K562 (cell line): ENCODE data around the gene PPOX. TPM values are rescaled to one million over a fixed set of nuclear protein-coding genes. Genes with fewer than 3 reads are reported as not detected.

Experiments
- ASH1L ChIP-seq: fragments of 450-650 bp; IDR thresholded peaks from 2 replicates; pipeline ENCODE4 v1.6.1; 2018; ENCODE audit warnings: borderline replicate concordance, mild to moderate bottlenecking, low read depth; ENCODE audit not compliant: partially characterized antibody
- ATF3 ChIP-seq, 2 experiments: fragments of 450-650 bp in 1 of 2; sonication (generic) in 1 of 2; formaldehyde crosslinking in 1 of 2; IDR thresholded peaks in 1 of 2; conservative IDR thresholded peaks in 1 of 2; 2 replicates each; pipeline versions ENCODE4 v1.6.1 to v1.8.1; 2016 to 2023; ENCODE audit warnings: mild to moderate bottlenecking in 2 of 2, moderate library complexity in 2 of 2, inconsistent platforms in 1 of 2, missing genetic modification reagents in 1 of 2
- EGR1 ChIP-seq: fragments of 450-650 bp; conservative IDR thresholded peaks from 2 replicates; pipeline ENCODE4 v1.6.1; 2017; ENCODE audit warnings: mild to moderate bottlenecking
- HDAC1 ChIP-seq, 2 experiments: fragments of 450-650 bp; IDR thresholded peaks; 2 replicates each; pipeline ENCODE4 v1.6.1; 2016 to 2017; ENCODE audit warnings: inconsistent platforms in 1 of 2, mild to moderate bottlenecking in 1 of 2, moderate library complexity in 1 of 2
- HSF4 ChIP-seq: fragments of 250-450 bp; sonication (Bioruptor Pico); IDR thresholded peaks from 2 replicates; pipeline ENCODE4 v2.1.2; 2022; ENCODE audit warnings: mild to moderate bottlenecking, moderate library complexity, borderline replicate concordance
- MAFG ChIP-seq: fragments of 450-650 bp; conservative IDR thresholded peaks from 2 replicates; pipeline ENCODE4 v1.6.1; 2016; ENCODE audit warnings: missing genetic modification characterization, missing compliant biosample characterization
- MAX ChIP-seq: sonication (generic); formaldehyde crosslinking; IDR thresholded peaks from 2 replicates; pipeline ENCODE4 v1.9.0; 2022; ENCODE audit warnings: mild to moderate bottlenecking, missing genetic modification reagents
- NCOA1 ChIP-seq: fragments of 450-650 bp; IDR thresholded peaks from 2 replicates; pipeline ENCODE4 v1.6.1; 2016; ENCODE audit warnings: low read depth
- NR4A1 ChIP-seq, 2 experiments: fragments of 250-450 bp in 1 of 2; fragments of 450-650 bp in 1 of 2; sonication (Bioruptor Pico) in 1 of 2; IDR thresholded peaks; 2 replicates each; pipeline versions ENCODE4 v1.4.0 to v1.6.1; 2016 to 2020; ENCODE audit warnings: mild to moderate bottlenecking in 2 of 2, missing compliant biosample characterization in 1 of 2, missing genetic modification characterization in 1 of 2, moderate library complexity in 1 of 2
- POLR2AphosphoS5 ChIP-seq: IDR thresholded peaks from 2 replicates; pipeline ENCODE4 v1.6.1; 2011; ENCODE audit warnings: mild to moderate bottlenecking, low read depth, low read length, moderate library complexity; ENCODE audit not compliant: control insufficient read depth, insufficient read depth
- THRAP3 ChIP-seq: fragments of 450-650 bp; IDR thresholded peaks from 2 replicates; pipeline ENCODE4 v1.6.1; 2016; ENCODE audit warnings: mild to moderate bottlenecking, inconsistent platforms, borderline replicate concordance
- ZBTB34 ChIP-seq: fragments of 250-450 bp; sonication (Bioruptor Pico); IDR thresholded peaks from 2 replicates; pipeline ENCODE4 v1.8.0; 2021; ENCODE audit warnings: mild to moderate bottlenecking, moderate library complexity
- ZNF165 ChIP-seq: fragments of 250-450 bp; sonication (Bioruptor Pico); IDR thresholded peaks from 2 replicates; pipeline ENCODE4 v1.4.0; 2020; ENCODE audit warnings: borderline replicate concordance
- ZNF668 ChIP-seq: fragments of 250-450 bp; sonication (Bioruptor Pico); IDR thresholded peaks from 2 replicates; pipeline ENCODE4 v1.8.0; 2022; ENCODE audit warnings: mild to moderate bottlenecking, inconsistent platforms
- polyA plus RNA-seq, 8 experiments: library from polyadenylated mRNA; depleted of rRNA in 4 of 8; stranded (reverse) in 5 of 8; unstranded in 3 of 8; fragments of >200 nt; fragmentation: Nextera tagmentation in 2 of 8; fragmentation: Illumina TruSeq in 1 of 8; extraction: Ambion mirVana in 2 of 8; extraction: Trizol in 1 of 8; gene quantifications; 2 replicates each; pipeline versions ENCODE4 v1.2.1 to v1.2.3, GENCODE V29; 2011 to 2014; ENCODE audit warnings: inconsistent platforms in 1 of 8, missing spikeins in 1 of 8
- total RNA-seq, 7 experiments: library from RNA; depleted of rRNA in 6 of 7; stranded (reverse); fragments of >200 nt in 6 of 7; fragmentation: Illumina TruSeq in 2 of 7; extraction: Trizol in 2 of 7; gene quantifications; 2 replicates each; pipeline versions ENCODE4 v1.2.1 to v1.2.3, GENCODE V29; 2011 to 2021; ENCODE audit warnings: low replicate concordance in 1 of 7
- TF ChIP-seq, protein P1 (sequence below): fragments of 250-450 bp; sonication (Bioruptor Pico); IDR thresholded peaks from 2 replicates; pipeline ENCODE4 v1.5.0; 2021
- TF ChIP-seq, protein P2 (sequence below): fragments of 450-650 bp; IDR thresholded peaks from 2 replicates; pipeline ENCODE4 v1.6.1; 2017; ENCODE audit warnings: antibody characterized with exemption, mild to moderate bottlenecking
- TF ChIP-seq, protein P3 (sequence below): sonication (generic); formaldehyde crosslinking; IDR thresholded peaks from 2 replicates; pipeline ENCODE4 v1.8.1; 2023; ENCODE audit warnings: mild to moderate bottlenecking, missing genetic modification reagents

The PPOX gene
- total and polyA plus RNA-seq, 9 of the 15 experiments (the other 6 are each of a cell fraction or from before 2014, with no cell fraction given) = 17.0 to 57.1 (median 38.9) TPM

GRCh38 chr1:161182214-161182613 is 16.0 kb downstream of the PPOX start (continued):
- no peak for TF ChIP-seq ZNF165 (CRISPR knock-in tag)
- no peak for TF ChIP-seq NCOA1
- no peak for TF ChIP-seq MAFG (tag)
- TF ChIP-seq HDAC1 (IDR thresholded peaks at IDR 0.05) = no peak
- TF ChIP-seq EGR1 = no peak
- TF ChIP-seq HSF4 = no peak
- no peak for TF ChIP-seq ZBTB34 (CRISPR knock-in tag)
- no peak for TF ChIP-seq ASH1L
- TF ChIP-seq, protein P1, sequence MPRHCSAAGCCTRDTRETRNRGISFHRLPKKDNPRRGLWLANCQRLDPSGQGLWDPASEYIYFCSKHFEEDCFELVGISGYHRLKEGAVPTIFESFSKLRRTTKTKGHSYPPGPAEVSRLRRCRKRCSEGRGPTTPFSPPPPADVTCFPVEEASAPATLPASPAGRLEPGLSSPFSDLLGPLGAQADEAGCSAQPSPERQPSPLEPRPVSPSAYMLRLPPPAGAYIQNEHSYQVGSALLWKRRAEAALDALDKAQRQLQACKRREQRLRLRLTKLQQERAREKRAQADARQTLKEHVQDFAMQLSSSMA (CRISPR knock-in tag) = no peak
- no peak for TF ChIP-seq POLR2AphosphoS5
- TF ChIP-seq, protein P2, sequence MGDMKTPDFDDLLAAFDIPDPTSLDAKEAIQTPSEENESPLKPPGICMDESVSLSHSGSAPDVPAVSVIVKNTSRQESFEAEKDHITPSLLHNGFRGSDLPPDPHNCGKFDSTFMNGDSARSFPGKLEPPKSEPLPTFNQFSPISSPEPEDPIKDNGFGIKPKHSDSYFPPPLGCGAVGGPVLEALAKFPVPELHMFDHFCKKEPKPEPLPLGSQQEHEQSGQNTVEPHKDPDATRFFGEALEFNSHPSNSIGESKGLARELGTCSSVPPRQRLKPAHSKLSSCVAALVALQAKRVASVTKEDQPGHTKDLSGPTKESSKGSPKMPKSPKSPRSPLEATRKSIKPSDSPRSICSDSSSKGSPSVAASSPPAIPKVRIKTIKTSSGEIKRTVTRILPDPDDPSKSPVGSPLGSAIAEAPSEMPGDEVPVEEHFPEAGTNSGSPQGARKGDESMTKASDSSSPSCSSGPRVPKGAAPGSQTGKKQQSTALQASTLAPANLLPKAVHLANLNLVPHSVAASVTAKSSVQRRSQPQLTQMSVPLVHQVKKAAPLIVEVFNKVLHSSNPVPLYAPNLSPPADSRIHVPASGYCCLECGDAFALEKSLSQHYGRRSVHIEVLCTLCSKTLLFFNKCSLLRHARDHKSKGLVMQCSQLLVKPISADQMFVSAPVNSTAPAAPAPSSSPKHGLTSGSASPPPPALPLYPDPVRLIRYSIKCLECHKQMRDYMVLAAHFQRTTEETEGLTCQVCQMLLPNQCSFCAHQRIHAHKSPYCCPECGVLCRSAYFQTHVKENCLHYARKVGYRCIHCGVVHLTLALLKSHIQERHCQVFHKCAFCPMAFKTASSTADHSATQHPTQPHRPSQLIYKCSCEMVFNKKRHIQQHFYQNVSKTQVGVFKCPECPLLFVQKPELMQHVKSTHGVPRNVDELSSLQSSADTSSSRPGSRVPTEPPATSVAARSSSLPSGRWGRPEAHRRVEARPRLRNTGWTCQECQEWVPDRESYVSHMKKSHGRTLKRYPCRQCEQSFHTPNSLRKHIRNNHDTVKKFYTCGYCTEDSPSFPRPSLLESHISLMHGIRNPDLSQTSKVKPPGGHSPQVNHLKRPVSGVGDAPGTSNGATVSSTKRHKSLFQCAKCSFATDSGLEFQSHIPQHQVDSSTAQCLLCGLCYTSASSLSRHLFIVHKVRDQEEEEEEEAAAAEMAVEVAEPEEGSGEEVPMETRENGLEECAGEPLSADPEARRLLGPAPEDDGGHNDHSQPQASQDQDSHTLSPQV = 0 out of 2 replicates have a peak, but pooled peaks have one; percentile 18
- no peak for TF ChIP-seq MAX (CRISPR knock-in tag)
- TF ChIP-seq NR4A1 (CRISPR knock-in tag; IDR thresholded peaks at IDR 0.05) = no peak
- TF ChIP-seq NR4A1 (tag; IDR thresholded peaks at IDR 0.05) = no peak
- TF ChIP-seq ZNF668 (CRISPR knock-in tag) = no peak
- no peak for TF ChIP-seq THRAP3
- TF ChIP-seq, protein P3, sequence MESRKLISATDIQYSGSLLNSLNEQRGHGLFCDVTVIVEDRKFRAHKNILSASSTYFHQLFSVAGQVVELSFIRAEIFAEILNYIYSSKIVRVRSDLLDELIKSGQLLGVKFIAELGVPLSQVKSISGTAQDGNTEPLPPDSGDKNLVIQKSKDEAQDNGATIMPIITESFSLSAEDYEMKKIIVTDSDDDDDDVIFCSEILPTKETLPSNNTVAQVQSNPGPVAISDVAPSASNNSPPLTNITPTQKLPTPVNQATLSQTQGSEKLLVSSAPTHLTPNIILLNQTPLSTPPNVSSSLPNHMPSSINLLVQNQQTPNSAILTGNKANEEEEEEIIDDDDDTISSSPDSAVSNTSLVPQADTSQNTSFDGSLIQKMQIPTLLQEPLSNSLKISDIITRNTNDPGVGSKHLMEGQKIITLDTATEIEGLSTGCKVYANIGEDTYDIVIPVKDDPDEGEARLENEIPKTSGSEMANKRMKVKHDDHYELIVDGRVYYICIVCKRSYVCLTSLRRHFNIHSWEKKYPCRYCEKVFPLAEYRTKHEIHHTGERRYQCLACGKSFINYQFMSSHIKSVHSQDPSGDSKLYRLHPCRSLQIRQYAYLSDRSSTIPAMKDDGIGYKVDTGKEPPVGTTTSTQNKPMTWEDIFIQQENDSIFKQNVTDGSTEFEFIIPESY (CRISPR knock-in tag) = no peak
- peak; percentile 61 for TF ChIP-seq ATF3 (IDR thresholded peaks at IDR 0.05)
- TF ChIP-seq ATF3 (CRISPR knock-in tag; conservative IDR thresholded peaks at IDR 0.05) = no peak
